Right ventricle myocardium superior (tissue), 1 donor: ENCODE measurements around the gene INPP1. TPM values are rescaled to one million over a fixed set of nuclear protein-coding genes. Genes with fewer than 3 reads are reported as not detected.
"Not testable (repeated sequence)": the region's sequence is repeated elsewhere in the genome, so short reads cannot be mapped to it uniquely, and the experiment has no call there.

Experiments used
- ATAC-seq: fragments of 200-7000 bp; cut with Tn5 transposase; one replicate; pipeline ENCODE4 v1.9.1; 2020; ENCODE audit warnings: mild to moderate bottlenecking; ENCODE audit not compliant: poor library complexity
- DNase-seq: peaks from one replicate; pipeline ENCODE4 v3.0.0-alpha.2; 2020
- intact Hi-C: fragments of 100-400 bp; cut with DNase I; formaldehyde crosslinking; loops from one replicate; pipeline ENCODE4 v1.11.2; 2022
- total RNA-seq: library from RNA; stranded (reverse); fragmentation: NEBNext Ultra II Directional; extraction: Animal tissue kit (Norgen Biotek cat#: 25700); gene quantifications from one replicate; pipeline ENCODE4 v1.2.1, GENCODE V29; 2021
- donor health status: DM: no; HTN: yes; CAD: no; lungs with severe emphysema.

Gene INPP1
- total RNA-seq, 1 donor from 2014 or later, result 17.6 TPM

DNA sequence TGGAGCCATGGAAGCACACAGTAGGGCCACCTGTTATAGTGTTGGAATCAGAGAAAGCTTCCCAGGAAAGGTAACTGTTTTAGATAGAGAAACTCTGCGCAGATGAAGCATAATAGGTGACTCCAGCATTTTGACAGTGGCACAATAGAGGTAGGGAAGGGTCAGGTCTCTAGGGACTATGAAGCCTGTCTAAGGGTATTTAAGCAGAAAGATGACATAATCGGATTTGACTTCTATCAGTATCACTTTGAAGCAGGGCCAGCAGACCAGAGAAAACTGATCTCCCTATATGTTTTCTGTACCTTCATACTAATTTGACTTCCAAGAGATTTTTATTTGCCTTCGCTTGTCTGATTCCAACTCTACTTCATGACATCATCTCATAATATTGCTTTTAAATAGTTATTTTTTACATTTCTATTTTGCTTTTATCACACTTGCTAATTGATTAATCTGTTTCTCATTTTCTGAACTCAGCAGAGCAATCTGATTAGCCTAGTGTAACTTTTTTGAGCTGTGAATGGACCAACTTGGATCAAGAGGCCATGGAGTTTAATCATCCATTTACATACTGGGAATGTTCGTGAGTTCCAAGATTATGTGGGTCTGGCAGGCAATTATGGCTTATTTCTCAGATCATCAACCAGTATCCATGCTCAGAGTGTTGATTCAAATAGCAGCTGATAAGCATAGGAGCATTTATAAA lies 15.4 kb upstream of the INPP1 start:
- no peak for ATAC-seq
- intact Hi-C loops, result no loop called here
- no peak for DNase-seq

DNA sequence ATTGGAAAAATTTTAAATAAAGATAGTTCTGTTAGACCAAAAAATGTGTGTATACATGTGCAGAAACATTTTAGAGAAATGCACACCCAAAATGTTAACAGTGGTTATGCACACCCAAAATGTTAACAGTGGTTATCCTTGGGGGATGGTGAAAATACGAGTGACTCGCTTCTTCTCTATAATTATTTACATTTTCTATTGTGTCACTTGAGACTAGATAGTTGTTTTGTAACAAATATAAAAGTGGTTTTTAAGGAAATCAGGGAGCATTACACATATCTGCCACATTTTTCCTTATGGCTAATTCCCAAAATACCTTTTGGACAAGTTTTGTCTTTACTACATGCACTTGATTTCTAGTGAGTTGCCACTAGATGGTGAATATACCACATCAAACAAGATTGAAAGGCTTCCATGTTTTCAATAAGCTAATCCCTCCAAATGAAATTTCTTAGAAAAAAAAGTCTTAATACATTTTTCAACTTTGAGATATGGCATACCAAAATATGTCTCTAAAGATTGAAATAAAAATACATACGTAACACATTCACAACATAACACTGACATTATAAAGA lies 14.7 kb upstream of the INPP1 start:
- intact Hi-C loops, result no loop called here
- DNase-seq (no peak), ATAC-seq (no peak)

GRCh38 chr2:190333395-190333794 lies 10.0 kb upstream of the INPP1 start:
- ATAC-seq, result no peak
- DNase-seq, result no peak
- intact Hi-C loops, result no loop called here

GRCh38 chr2:190333928-190334327 lies 9.5 kb upstream of the INPP1 start:
- DNase-seq (no peak), ATAC-seq (no peak)
- intact Hi-C loops, result no loop called here

DNA sequence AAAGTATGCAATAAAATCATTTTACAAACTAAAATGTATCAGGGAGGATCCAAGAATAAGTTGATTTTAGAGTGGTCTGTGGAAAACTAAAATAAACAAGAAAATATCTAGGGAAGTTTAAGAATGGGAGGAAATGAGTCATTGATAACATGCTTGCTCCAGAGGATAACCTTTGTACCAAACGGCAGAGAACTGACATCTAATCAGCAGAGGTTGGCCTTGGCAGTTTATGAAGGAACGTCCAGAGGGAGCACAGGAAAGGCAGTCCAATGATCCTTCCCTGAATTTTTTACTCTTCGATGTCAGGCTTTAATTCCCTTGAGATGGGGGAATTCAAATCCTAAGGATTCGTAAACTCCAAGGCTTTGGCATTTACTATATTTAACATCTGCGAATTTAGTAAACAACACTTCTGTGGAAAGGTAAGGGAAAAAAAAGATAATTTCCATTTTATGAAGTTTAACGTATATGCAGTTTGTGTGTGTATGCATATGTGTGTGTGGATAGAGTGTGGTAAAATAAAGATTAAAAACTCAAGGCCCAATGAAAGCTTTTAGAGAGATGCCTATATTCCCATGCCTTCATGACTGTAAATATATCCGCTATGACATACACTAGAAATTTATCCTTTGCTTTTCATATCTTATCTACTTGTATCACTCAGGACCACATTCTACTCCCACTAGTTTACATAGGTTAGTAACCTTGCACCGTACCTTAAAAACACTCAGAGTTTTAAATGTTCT lies 8.7 kb upstream of the INPP1 start:
- ATAC-seq (peak; percentile 61), DNase-seq (no peak)
- intact Hi-C loops, result no loop called here

GRCh38 chr2:190335225-190335559 lies 8.2 kb upstream of the INPP1 start:
- ATAC-seq, result no peak
- no peak for DNase-seq
- intact Hi-C loops, result no loop called here

DNA sequence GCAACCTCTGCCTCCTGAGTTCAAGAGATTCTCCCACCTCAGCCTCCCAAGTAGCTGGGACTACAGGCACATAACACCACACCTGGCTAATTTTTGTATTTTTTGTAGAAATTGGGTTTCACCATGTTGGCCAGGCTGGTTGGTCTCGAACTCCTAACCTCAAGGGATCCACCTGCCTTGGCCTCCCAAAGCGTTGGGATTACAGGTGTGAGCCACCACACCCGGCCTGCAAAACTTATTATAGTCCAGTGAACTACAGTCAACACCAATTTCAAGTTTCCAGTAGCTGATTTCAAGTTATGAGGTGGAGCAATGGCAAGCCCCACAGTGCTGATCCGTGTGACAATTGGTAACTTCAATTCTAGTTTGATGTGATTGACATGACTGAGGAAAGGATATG lies 7.8 kb upstream of the INPP1 start:
- not testable (repeated sequence) for DNase-seq

DNA sequence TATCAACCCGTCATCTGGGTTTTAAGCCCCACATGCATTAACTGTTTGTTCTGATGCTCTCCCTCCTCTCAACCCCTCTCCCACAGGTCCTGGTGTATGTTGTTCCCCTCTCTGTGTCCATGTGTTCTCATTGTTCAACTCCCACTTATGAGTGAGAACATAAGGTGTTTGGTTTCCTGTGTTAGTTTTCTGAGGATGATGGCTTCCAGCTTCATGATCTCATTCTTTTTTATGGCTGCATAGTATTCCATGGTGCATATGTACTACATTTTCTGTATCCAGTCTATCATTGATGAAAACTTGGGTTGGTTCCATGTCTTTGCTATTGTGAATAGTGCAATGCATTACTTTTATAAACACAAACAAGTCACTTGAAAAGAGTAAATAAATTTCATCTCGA lies 7.0 kb upstream of the INPP1 start:
- ATAC-seq (no peak), DNase-seq (no peak)
- intact Hi-C loops, result no loop called here

More for the DNA sequence above, 7.8 kb upstream of the INPP1 start:
- intact Hi-C loops, ATAC-seq: not testable (repeated sequence)

GRCh38 chr2:190338453-190338852 lies 4.9 kb upstream of the INPP1 start:
- ATAC-seq (no peak), DNase-seq (no peak)
- intact Hi-C loops, result no loop called here

DNA sequence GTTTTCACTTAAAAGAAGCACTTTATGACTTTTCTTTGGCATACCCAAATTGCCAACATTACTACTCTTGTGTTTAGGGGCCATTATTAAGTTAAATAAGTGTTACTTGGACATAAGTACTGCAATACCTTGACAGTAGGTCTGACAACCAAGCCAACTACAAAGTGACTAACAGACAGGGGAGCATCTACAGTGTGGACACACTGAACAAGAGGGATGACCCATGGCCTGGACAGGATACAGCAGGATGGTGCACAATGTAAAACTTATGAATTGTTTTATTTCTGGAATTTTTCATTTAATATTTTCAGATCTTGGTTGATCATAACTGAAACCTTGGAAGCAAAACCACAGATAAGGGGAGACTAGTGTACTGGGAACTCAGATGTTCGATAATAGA lies 4.0 kb upstream of the INPP1 start:
- intact Hi-C loops, result no loop called here

GRCh38 chr2:190340369-190340768 lies 3.0 kb upstream of the INPP1 start:
- intact Hi-C loops, result no loop called here
- DNase-seq, result no peak
- ATAC-seq, result no peak

More for the DNA sequence above, 4.0 kb upstream of the INPP1 start:
- no peak for ATAC-seq
- DNase-seq, result no peak

- ATAC-seq, result no peak
- DNase-seq, result no peak
- intact Hi-C loops, result no loop called here
These were observed 778 bp upstream of the INPP1 start for GRCh38 chr2:190342611-190343010.

DNA sequence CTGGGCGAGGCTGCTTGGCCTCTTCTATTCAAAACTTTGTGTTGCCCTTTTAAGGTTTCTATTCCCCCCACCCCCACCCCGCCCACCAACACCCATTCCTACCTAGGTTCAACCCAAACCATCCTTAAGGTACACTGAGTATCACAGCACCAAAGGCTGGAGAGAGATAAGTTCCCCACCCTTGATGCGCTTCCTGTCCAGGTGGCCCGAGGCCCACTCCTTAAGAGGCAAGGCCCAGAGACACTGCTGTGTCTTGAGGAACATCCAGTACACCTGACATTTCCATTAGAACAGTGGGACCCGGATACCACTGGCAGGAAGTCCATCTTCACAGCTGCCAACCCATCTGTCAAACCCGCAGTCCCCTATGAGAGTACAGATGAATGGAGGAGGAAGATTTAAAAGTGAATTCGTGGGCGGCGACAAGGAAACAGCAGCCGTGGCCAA lies 277 bp upstream of the INPP1 start:
- ATAC-seq (no peak), DNase-seq (no peak)
- intact Hi-C loops, result no loop called here

- peak; percentile 77 for ATAC-seq
- intact Hi-C loops, result no loop called here
- peak; percentile 58 for DNase-seq
These were observed 963 bp downstream of the INPP1 start for GRCh38 chr2:190344276-190344827.

DNA sequence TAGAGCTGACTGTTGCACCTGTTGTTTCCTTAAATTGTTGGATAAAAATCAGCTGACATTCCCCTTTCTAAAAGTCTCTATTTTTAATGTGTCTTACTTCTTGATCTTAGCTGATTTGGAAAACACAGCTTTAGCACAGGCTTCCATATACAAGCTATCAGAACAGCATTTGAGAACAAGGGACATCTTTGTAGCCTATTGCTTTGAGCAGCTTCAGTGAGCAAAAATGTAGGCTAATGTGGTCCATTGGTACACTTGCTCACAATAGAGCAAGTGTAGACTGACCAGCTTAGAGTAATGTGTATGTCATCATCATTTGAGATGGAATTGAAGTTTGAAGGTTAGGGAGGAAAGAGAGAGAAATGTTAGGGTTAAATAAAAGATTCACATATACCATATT lies 7.0 kb downstream of the INPP1 start:
- no peak for DNase-seq
- intact Hi-C loops, result no loop called here
- no peak for ATAC-seq

GRCh38 chr2:190351955-190352354 lies 8.6 kb downstream of the INPP1 start:
- no peak for DNase-seq
- no peak for ATAC-seq
- intact Hi-C loops, result no loop called here

GRCh38 chr2:190352668-190353536 lies 9.5 kb downstream of the INPP1 start:
- intact Hi-C loops, result no loop called here
- peak; percentile 57 for ATAC-seq
- no peak for DNase-seq

- ATAC-seq (no peak), DNase-seq (no peak)
- intact Hi-C loops, result no loop called here
These were observed 10.1 kb downstream of the INPP1 start for GRCh38 chr2:190353537-190353899.
